ENCODE data around the gene HOXA5.

DNA sequence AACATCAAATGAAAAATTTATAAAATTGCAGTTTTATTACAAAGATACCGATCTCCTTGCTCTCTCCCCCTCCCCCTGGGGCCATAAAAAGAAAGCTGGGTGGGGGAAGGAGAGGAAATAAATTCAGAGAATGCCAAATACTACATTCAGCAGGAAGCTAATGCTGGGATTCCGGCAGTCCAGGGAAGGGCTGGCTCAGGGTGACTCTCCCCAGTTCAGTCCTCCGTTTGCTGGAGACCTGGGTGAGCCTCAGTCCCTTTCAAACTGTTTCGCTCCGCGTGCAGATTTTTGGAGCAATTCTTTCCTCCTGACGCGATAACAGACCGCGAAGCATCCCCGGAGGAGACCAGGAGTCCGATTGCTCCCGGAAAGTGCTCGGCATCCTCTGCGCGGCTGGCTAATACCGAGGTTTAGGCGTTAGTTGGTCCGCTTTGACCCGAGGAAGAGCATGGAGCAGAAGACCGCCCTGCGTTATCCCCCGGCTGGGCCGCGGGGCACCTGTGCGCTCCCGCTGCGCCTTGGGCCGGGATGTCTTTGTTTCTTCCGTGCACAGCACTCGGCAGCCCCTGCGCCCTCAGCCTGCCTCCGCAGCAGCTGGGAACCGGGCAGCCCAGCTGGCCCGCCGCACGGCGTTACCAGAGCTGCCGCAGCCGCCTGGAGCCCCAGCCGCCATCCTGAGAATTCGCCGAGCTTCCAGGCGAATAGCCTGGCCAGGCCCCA is 37.1 kb downstream of the HOXA5 start:
- no peak for TF ChIP-seq GATA2 (IDR thresholded peaks at IDR 0.05; ENCODE audit: low read depth, low read length)
- no peak for TF ChIP-seq GATA3 (IDR thresholded peaks at IDR 0.05; ENCODE audit: low read depth, low read length)

Data from SH-SY5Y (cell line).